ENCODE measurements around the gene STX17.

- no peak for TF ChIP-seq CTCF (IDR thresholded peaks at IDR 0.05; ENCODE audit: poor library complexity)
- no peak for TF ChIP-seq EZH2 (IDR thresholded peaks at IDR 0.05; ENCODE audit: borderline replicate concordance)
Observed at GRCh38 chr9:100012279-100012678, 105.8 kb downstream of the STX17 start.
